ENCODE results near the gene SLC25A21.

DNA sequence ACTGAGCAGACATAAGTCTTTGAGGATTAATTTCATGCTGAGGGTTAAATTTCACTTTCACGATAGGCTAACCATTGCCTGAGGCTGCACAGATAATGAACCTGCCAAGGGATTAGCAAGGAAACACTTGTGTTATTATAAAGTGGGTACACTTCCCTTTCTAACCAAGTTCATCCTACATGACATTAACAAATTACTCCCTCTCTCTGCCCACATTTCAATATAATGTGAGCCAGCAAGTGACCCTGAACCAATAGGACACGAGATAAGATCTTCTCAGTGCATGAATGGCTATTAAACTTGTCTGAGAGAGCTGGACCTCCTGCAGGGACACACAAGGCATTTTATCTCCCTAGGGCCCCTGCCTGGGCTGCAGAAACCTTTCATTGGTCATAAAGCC lies 337.3 kb downstream of the SLC25A21 start:
- TF ChIP-seq POLR2A (IDR thresholded peaks at IDR 0.05) (no peak), POLR2AphosphoS5 (IDR thresholded peaks at IDR 0.05) (no peak), EP300 (IDR thresholded peaks at IDR 0.05) (no peak)
- TF ChIP-seq, protein P1, sequence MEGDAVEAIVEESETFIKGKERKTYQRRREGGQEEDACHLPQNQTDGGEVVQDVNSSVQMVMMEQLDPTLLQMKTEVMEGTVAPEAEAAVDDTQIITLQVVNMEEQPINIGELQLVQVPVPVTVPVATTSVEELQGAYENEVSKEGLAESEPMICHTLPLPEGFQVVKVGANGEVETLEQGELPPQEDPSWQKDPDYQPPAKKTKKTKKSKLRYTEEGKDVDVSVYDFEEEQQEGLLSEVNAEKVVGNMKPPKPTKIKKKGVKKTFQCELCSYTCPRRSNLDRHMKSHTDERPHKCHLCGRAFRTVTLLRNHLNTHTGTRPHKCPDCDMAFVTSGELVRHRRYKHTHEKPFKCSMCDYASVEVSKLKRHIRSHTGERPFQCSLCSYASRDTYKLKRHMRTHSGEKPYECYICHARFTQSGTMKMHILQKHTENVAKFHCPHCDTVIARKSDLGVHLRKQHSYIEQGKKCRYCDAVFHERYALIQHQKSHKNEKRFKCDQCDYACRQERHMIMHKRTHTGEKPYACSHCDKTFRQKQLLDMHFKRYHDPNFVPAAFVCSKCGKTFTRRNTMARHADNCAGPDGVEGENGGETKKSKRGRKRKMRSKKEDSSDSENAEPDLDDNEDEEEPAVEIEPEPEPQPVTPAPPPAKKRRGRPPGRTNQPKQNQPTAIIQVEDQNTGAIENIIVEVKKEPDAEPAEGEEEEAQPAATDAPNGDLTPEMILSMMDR (IDR thresholded peaks at IDR 0.05): no peak

Data from suprapubic skin (tissue), 4 donors.